D721Med (cell line): ENCODE measurements around the gene LMX1A.

ENCODE experiments used
- DNase-seq: peaks from one replicate; pipeline ENCODE4 v3.0.0; 2011; ENCODE audit warnings: low spot score; ENCODE audit not compliant: insufficient read length
- FAIRE-seq: peaks from 2 replicates; lab custom pipeline; 2011; peaks lifted over from hg19 to GRCh38; lab: Jason Lieb, UNC
- TF ChIP-seq, protein P1 (sequence below): IDR thresholded peaks from 2 replicates; pipeline ENCODE4 v1.5.1; 2012; ENCODE audit warnings: mild to moderate bottlenecking, control low read depth; ENCODE audit not compliant: insufficient read depth; ENCODE audit errors: missing control alignments

Gene LMX1A

DNA sequence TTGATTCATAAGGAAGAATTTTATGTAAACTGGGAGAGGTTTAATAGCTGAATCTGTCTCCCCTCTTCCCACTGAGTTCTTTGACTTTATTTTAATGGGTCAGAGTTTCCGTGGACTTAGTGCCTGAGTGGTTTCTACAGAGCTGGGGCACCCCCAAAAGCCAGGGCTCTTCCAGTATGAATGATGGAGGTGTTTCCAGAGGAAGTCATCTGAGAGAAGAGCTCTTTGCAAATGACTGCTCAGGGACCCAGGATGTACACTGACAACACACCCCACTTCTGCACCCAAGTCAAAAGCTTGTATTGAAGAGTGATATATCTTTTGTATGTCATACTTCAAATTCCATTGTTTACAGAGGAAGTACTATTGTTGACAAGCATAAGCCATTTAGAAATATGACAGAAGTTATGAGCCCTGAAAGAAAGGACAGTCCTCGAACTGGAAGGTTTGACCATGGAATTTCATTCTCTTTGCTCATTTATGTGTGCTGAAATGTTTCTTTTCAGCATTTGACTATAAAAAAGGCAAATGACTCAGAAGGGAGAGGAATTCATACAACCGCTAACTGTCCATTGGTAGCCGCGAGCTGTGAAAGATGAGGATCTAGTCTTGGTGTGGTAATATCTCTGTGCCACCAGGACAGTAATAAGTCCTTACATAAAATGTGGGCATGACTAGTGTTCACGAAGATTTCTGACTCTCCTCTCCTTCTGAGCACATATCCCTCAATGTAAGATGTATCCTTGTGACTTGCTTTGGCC is 25.4 kb upstream of the LMX1A start:
- DNase-seq (no peak), FAIRE-seq (no peak)
- TF ChIP-seq, protein P1, sequence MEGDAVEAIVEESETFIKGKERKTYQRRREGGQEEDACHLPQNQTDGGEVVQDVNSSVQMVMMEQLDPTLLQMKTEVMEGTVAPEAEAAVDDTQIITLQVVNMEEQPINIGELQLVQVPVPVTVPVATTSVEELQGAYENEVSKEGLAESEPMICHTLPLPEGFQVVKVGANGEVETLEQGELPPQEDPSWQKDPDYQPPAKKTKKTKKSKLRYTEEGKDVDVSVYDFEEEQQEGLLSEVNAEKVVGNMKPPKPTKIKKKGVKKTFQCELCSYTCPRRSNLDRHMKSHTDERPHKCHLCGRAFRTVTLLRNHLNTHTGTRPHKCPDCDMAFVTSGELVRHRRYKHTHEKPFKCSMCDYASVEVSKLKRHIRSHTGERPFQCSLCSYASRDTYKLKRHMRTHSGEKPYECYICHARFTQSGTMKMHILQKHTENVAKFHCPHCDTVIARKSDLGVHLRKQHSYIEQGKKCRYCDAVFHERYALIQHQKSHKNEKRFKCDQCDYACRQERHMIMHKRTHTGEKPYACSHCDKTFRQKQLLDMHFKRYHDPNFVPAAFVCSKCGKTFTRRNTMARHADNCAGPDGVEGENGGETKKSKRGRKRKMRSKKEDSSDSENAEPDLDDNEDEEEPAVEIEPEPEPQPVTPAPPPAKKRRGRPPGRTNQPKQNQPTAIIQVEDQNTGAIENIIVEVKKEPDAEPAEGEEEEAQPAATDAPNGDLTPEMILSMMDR: no peak

DNA sequence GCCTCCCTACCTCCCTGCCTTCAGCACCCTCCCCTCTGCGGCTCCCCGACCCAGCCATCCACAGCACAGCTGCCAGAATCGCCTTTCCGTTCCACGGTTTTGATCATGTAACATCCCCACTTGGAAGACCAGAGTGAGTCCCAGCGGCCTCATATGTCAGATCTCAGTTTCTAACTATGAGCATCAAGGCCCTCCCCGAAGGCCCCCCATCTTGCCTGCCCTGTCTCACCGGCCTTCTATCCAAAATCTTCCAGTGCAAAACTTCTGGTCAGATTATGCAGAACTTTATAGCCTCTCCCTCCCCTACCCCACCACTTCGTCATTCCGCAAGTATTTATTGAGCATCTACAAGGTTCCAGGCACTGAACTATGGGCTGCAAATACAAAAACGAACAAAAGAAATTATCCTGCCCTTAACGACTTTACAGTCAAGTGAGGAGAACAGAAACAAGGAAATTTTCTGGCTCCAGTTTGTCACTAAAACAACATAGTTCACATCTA is 20.3 kb upstream of the LMX1A start:
- TF ChIP-seq, protein P1: no peak
- DNase-seq (no peak), FAIRE-seq (no peak)

DNA sequence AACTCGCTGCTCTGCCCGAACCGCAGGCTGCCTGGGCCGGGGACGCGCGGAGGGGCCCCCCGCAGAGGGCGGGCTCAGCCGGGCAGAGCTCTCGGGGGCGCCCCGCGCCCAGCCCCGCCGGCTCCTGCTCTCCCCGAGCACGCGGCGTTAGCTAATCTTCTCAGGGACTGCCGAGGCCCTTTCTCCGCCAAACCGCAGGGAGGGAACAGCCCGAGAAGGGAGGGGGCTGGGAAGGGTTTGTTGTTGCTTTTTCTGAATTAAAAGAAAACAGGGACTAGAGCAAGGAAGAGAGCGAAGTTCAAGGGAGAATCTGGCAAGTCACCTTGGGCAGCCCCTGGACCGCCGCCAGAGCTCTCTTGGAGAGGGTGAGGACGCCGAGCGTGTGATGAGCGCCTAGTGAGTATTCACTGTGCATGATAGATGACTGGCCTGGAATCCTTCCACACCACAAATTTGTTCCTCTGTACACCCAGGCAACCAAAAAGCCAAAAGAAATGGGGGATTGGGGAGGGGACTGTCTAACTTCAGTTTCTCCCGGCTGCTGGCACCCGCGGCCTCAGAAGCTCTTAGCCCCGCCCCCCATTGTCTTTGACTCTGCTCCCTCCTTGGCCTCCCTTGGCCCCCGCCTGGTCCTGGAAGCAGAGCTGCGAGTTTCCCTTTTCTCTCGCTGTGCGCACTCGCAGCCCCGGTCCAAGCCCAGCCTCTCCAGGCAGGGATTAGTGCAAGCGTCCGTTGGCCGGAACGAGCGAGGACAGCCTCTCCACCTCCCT is 19.7 kb upstream of the LMX1A start:
- DNase-seq: no peak
- TF ChIP-seq, protein P1: no peak
- FAIRE-seq: no peak

DNA sequence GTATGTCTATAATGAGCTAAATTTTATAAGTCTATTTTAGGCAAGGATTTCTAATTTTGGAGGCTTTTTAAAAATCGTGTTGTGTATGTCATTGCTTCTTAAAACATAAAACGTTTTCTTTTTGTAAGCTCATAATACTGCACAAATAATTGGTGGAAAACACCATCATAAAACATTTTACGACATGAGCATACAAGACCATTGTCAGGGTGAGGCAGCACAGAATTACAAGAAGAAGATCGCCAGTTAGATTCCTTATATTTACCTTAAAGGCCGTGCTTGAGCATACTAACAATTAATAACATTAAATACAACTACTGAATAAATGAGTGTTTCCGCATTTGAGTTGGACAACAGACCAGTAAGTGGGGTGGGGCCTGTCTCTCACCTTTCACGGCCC is 19.1 kb upstream of the LMX1A start:
- FAIRE-seq: peak; percentile 63
- TF ChIP-seq, protein P1: no peak
- DNase-seq: no peak

DNA sequence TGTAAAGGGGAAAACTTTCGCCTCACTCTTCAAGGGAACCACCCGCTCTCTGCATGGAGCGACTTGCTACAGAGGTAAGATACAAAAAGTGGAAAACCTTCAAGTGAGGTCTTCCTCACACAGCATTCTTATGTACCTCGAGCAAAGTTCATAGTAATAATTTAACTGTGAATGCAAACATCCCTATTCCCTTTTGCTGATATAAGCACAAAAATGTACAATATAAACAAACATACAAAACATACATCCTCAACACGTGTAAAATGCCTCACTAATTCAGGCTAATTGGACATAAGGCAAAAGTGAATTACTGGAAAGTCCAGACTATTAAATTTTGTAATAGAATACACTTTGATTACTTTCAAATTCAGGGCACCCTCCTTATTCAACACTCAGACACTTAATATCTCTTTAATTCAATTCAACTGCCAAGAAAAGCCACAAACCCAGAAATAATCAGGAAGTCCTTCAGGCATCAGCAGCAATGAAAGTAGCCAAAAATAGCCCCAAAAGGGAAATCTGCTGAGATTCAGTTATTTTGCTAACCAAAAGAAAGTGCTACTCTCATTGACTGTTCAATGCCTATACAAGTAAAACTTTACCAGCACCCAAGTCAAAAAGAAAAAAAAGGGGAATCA is 15.2 kb upstream of the LMX1A start:
- TF ChIP-seq, protein P1: no peak
- FAIRE-seq: no peak
- no peak for DNase-seq

DNA sequence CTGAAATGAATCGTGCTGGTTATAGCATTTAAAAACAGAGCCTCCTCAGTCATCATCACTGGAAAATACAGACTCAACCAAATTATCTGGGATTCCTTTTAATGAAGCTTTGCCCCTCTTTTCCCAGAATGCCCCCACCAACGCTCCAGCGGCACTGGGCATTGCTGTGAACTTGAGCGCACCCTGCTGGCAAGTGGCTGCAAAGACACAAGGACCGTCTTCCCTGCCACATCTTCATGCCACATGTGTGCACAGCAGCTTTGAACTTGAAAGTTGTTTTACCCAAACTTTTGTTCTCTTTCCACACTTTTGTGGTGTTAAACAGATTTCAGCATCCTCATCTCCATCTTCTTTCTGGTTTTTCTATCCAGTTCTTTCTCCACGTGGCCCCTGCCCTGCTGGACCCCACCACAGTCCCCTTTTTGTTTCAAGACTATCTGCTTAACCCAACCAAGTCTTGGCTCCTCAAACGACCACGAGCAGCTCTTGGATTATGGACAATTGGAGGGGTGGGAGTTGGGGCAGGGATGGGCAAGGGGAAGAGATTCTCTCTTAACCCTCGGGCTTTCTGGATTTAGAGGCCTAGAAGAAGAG is 12.8 kb upstream of the LMX1A start:
- FAIRE-seq (peak; percentile 76), DNase-seq (no peak)
- TF ChIP-seq, protein P1: peak; percentile 100
